Subcutaneous abdominal adipose tissue (tissue), 5 donors: ENCODE measurements around the gene IMPG2.

Experiments used
- H3K27ac ChIP-seq: one replicate; pipeline ENCODE4 v1.7.0; 2013; ENCODE audit warnings: low read depth, mild to moderate bottlenecking, inconsistent platforms, low read length, moderate library complexity
- H3K27me3 ChIP-seq, 5 donors: one replicate each; pipeline ENCODE4 v1.7.0; 2013; ENCODE audit warnings: low read length in 5 of 5, inconsistent platforms in 1 of 5; ENCODE audit not compliant: control insufficient read depth in 5 of 5, insufficient read depth in 4 of 5
- H3K36me3 ChIP-seq, 5 donors: one replicate each; pipeline ENCODE4 v1.7.0; 2013; ENCODE audit warnings: low read length in 5 of 5; ENCODE audit not compliant: control insufficient read depth in 5 of 5, insufficient read depth in 5 of 5
- H3K4me1 ChIP-seq, 5 donors: one replicate each; pipeline ENCODE4 v1.7.0; 2013; ENCODE audit warnings: low read length in 5 of 5, mild to moderate bottlenecking in 3 of 5, moderate library complexity in 1 of 5; ENCODE audit not compliant: control insufficient read depth in 5 of 5, insufficient read depth in 5 of 5
- H3K4me3 ChIP-seq, 5 donors: one replicate each; pipeline ENCODE4 v1.7.0; 2013; ENCODE audit warnings: low read length in 5 of 5, low read depth in 1 of 5
- H3K9ac ChIP-seq, 5 donors: one replicate each; pipeline ENCODE4 v1.7.0; 2013; ENCODE audit warnings: low read length in 5 of 5, mild to moderate bottlenecking in 4 of 5, moderate library complexity in 3 of 5
- H3K9me3 ChIP-seq, 5 donors: one replicate each; pipeline ENCODE4 v1.7.0; 2013; ENCODE audit warnings: low read length in 5 of 5; ENCODE audit not compliant: control insufficient read depth in 5 of 5
- donor health status: healthy.
- donor health status: healthy.
- donor health status: healthy.
- donor health status: healthy.
- donor health status: healthy.

IMPG2 gene

GRCh38 chr3:101279162-101279561 is 41.2 kb downstream of the IMPG2 start:
- Histone ChIP-seq H3K4me3 (no peak overlapping the region), H3K9ac (no peak overlapping the region), H3K27me3 (no peaks in the 10 kb centered on the region), H3K27ac (no peak overlapping the region), H3K9me3 (no peaks in the 10 kb centered on the region), H3K4me1 (no peaks in the 10 kb centered on the region), H3K36me3 (no peaks in the 10 kb centered on the region)

- Histone ChIP-seq H3K36me3 (no peaks in the 10 kb centered on the region), H3K9me3 (no peaks in the 10 kb centered on the region), H3K4me1 (no peaks in the 10 kb centered on the region), H3K4me3 (no peak overlapping the region), H3K9ac (no peak overlapping the region), H3K27ac (no peak overlapping the region), H3K27me3 (no peaks in the 10 kb centered on the region)
These were observed 41.6 kb downstream of the IMPG2 start for GRCh38 chr3:101278727-101279126.

GRCh38 chr3:101273608-101274007 is 46.8 kb downstream of the IMPG2 start:
- Histone ChIP-seq H3K9ac (no peak overlapping the region), H3K27me3 (no peaks in the 10 kb centered on the region), H3K4me3 (no peak overlapping the region), H3K36me3 (peaks cover 0 to 3% (median 0%) of the 10 kb centered on the region in 5 donors), H3K9me3 (no peaks in the 10 kb centered on the region), H3K27ac (no peak overlapping the region), H3K4me1 (no peaks in the 10 kb centered on the region)

- Histone ChIP-seq H3K4me3 (no peak overlapping the region), H3K9ac (no peak overlapping the region), H3K27ac (no peak overlapping the region), H3K4me1 (no peaks in the 10 kb centered on the region), H3K27me3 (no peaks in the 10 kb centered on the region), H3K9me3 (no peaks in the 10 kb centered on the region), H3K36me3 (peaks cover 0 to 3% (median 0%) of the 10 kb centered on the region in 5 donors)
These were observed 47.2 kb downstream of the IMPG2 start for GRCh38 chr3:101273156-101273555.

- Histone ChIP-seq H3K9ac (no peak overlapping the region), H3K4me3 (no peak overlapping the region)
These were observed 48.6 kb downstream of the IMPG2 start for GRCh38 chr3:101271728-101272127.

GRCh38 chr3:101270149-101270548 is 50.2 kb downstream of the IMPG2 start:
- H3K9me3 ChIP-seq: peaks cover 0 to 3% (median 0%) of the 10 kb centered on the region in 5 donors
- H3K9ac ChIP-seq: no peak overlapping the region
- H3K36me3 ChIP-seq: peaks cover 0 to 3% (median 0%) of the 10 kb centered on the region in 5 donors
- no peaks in the 10 kb centered on the region for H3K4me1 ChIP-seq
- no peaks in the 10 kb centered on the region for H3K27me3 ChIP-seq
- H3K27ac ChIP-seq: no peak overlapping the region
- H3K4me3 ChIP-seq: no peak overlapping the region

More at GRCh38 chr3:101271728-101272127, 48.6 kb downstream of the IMPG2 start:
- Histone ChIP-seq H3K27me3 (no peaks in the 10 kb centered on the region), H3K9me3 (no peaks in the 10 kb centered on the region), H3K27ac (no peak overlapping the region), H3K36me3 (peaks cover 0 to 3% (median 0%) of the 10 kb centered on the region in 5 donors), H3K4me1 (no peaks in the 10 kb centered on the region)

GRCh38 chr3:101268971-101269671 is 51.3 kb downstream of the IMPG2 start:
- H3K9me3 ChIP-seq: peaks cover 0 to 9% (median 0%) of the 10 kb centered on the region in 5 donors
- peaks cover 0 to 3% (median 0%) of the 10 kb centered on the region in 5 donors for H3K36me3 ChIP-seq
- H3K4me3 ChIP-seq: no peak overlapping the region
- H3K27ac ChIP-seq: no peak overlapping the region
- H3K9ac ChIP-seq: no peak overlapping the region
- no peaks in the 10 kb centered on the region for H3K4me1 ChIP-seq
- no peaks in the 10 kb centered on the region for H3K27me3 ChIP-seq

GRCh38 chr3:101268141-101268540 is 52.2 kb downstream of the IMPG2 start:
- Histone ChIP-seq H3K27ac (no peak overlapping the region), H3K4me3 (no peak overlapping the region), H3K9me3 (peaks cover 0 to 9% (median 0%) of the 10 kb centered on the region in 5 donors), H3K9ac (no peak overlapping the region), H3K27me3 (no peaks in the 10 kb centered on the region), H3K36me3 (peaks cover 0 to 3% (median 0%) of the 10 kb centered on the region in 5 donors), H3K4me1 (no peaks in the 10 kb centered on the region)

- peaks cover 0 to 9% (median 0%) of the 10 kb centered on the region in 5 donors for H3K9me3 ChIP-seq
- H3K27me3 ChIP-seq: no peaks in the 10 kb centered on the region
- no peaks in the 10 kb centered on the region for H3K36me3 ChIP-seq
- no peaks in the 10 kb centered on the region for H3K4me1 ChIP-seq
- H3K9ac ChIP-seq: no peak overlapping the region
- no peak overlapping the region for H3K27ac ChIP-seq
- H3K4me3 ChIP-seq: no peak overlapping the region
These were observed 53.8 kb downstream of the IMPG2 start for GRCh38 chr3:101266566-101266965.

GRCh38 chr3:101266071-101266470 is 54.3 kb downstream of the IMPG2 start:
- no peak overlapping the region for H3K4me3 ChIP-seq
- peaks cover 0 to 9% (median 0%) of the 10 kb centered on the region in 5 donors for H3K9me3 ChIP-seq
- H3K27ac ChIP-seq: no peak overlapping the region
- H3K9ac ChIP-seq: no peak overlapping the region
- no peaks in the 10 kb centered on the region for H3K36me3 ChIP-seq
- no peaks in the 10 kb centered on the region for H3K27me3 ChIP-seq
- no peaks in the 10 kb centered on the region for H3K4me1 ChIP-seq
